ENCODE results near the gene TPP2. TPM values are rescaled to one million over a fixed set of nuclear protein-coding genes. Genes with fewer than 3 reads are reported as not detected.

TPP2 gene
- total and polyA plus RNA-seq, 10 donors = 19.5 to 95.5 (median 55.1) TPM

- no peak overlapping the region for H3K4me3 ChIP-seq
- H3K27ac ChIP-seq = no peak overlapping the region
- no peak for DNase-seq
- TF ChIP-seq CTCF (IDR thresholded peaks at IDR 0.05 in 8 of 11, conservative IDR thresholded peaks at IDR 0.05 in 3 of 11) (no peak), POLR2AphosphoS5 (IDR thresholded peaks at IDR 0.05) (no peak), POLR2A (IDR thresholded peaks at IDR 0.05) (no peak)
- H3K9me3 ChIP-seq = no peaks in the 10 kb centered on the region
- WGBS, 5 donors = 86 to 97% (median 92%) methylated on average over 1 of the region's 1 CpG
- peaks cover 0 to 3% (median 0%) of the 10 kb centered on the region in 6 donors for H3K4me1 ChIP-seq
- intact Hi-C loops (cut with DNase I; ENCODE audit: low total_unique reads) = loop anchor here (10.0 kb wide), 1 partner anchor 49 kb away; the partner anchor contains the start of gene TPP2
- no peaks in the 10 kb centered on the region for H3K27me3 ChIP-seq (replicated peaks in 1 of 7)
- H3K36me3 ChIP-seq = peaks cover 0 to 100% (median 73%) of the 10 kb centered on the region in 6 donors
Observed at GRCh38 chr13:102643656-102644055, 46.9 kb downstream of the TPP2 start.

GRCh38 chr13:102645701-102646100 is 48.9 kb downstream of the TPP2 start:
- intact Hi-C loops (cut with DNase I; ENCODE audit: low total_unique reads) = loop anchor here (10.0 kb wide), 1 partner anchor 51 kb away; the partner anchor contains the start of gene TPP2
- no peak overlapping the region for H3K4me3 ChIP-seq
- no peak for DNase-seq
- H3K27ac ChIP-seq = no peak overlapping the region
- H3K36me3 ChIP-seq = peaks cover 0 to 100% (median 77%) of the 10 kb centered on the region in 6 donors
- no peaks in the 10 kb centered on the region for H3K27me3 ChIP-seq (replicated peaks in 1 of 7)
- no peaks in the 10 kb centered on the region for H3K9me3 ChIP-seq
- TF ChIP-seq CTCF (IDR thresholded peaks at IDR 0.05 in 8 of 11, conservative IDR thresholded peaks at IDR 0.05 in 3 of 11) = no peak
- no peak for TF ChIP-seq POLR2A (IDR thresholded peaks at IDR 0.05)
- TF ChIP-seq POLR2AphosphoS5 (IDR thresholded peaks at IDR 0.05) = no peak
- no peaks in the 10 kb centered on the region for H3K4me1 ChIP-seq
- WGBS, 5 donors = 81 to 96% (median 88%) methylated on average over 1 of the region's 1 CpG

GRCh38 chr13:102648046-102648445 is 51.3 kb downstream of the TPP2 start:
- intact Hi-C loops (cut with DNase I; ENCODE audit: low total_unique reads) = loop anchor here (10.0 kb wide), 1 partner anchor 53 kb away; the partner anchor contains the start of gene TPP2
- Histone ChIP-seq H3K27ac (no peak overlapping the region), H3K9me3 (no peaks in the 10 kb centered on the region), H3K36me3 (peaks cover 0 to 100% (median 71%) of the 10 kb centered on the region in 6 donors), H3K27me3 (replicated peaks in 1 of 7) (no peaks in the 10 kb centered on the region), H3K4me1 (no peaks in the 10 kb centered on the region), H3K4me3 (no peak overlapping the region)
- no peak for TF ChIP-seq CTCF (IDR thresholded peaks at IDR 0.05 in 8 of 11, conservative IDR thresholded peaks at IDR 0.05 in 3 of 11)
- TF ChIP-seq POLR2AphosphoS5 (IDR thresholded peaks at IDR 0.05) = no peak
- no peak for TF ChIP-seq POLR2A (IDR thresholded peaks at IDR 0.05)
- DNase-seq = no peak
- WGBS, 5 donors = 52 to 77% (median 69%) methylated on average over 3 of the region's 3 CpGs

GRCh38 chr13:102650444-102650843 is 53.7 kb downstream of the TPP2 start:
- Histone ChIP-seq H3K27ac (no peak overlapping the region), H3K4me1 (no peaks in the 10 kb centered on the region), H3K4me3 (no peak overlapping the region), H3K27me3 (replicated peaks in 1 of 7) (no peaks in the 10 kb centered on the region), H3K9me3 (no peaks in the 10 kb centered on the region), H3K36me3 (peaks cover 0 to 97% (median 63%) of the 10 kb centered on the region in 6 donors)
- WGBS, 5 donors = 93 to 98% (median 93%) methylated on average over 3 of the region's 3 CpGs
- intact Hi-C loops (cut with DNase I; ENCODE audit: low total_unique reads) = no loop called here
- DNase-seq = no peak
- TF ChIP-seq POLR2A (IDR thresholded peaks at IDR 0.05) (no peak), CTCF (IDR thresholded peaks at IDR 0.05 in 8 of 11, conservative IDR thresholded peaks at IDR 0.05 in 3 of 11) (no peak), POLR2AphosphoS5 (IDR thresholded peaks at IDR 0.05) (no peak)
